Measurements from ENCODE around the gene EIF1.

Gene EIF1

GRCh38 chr17:41738077-41738800, 49.6 kb downstream of the EIF1 start:
- peak; percentile 80 for DNase-seq

DNA sequence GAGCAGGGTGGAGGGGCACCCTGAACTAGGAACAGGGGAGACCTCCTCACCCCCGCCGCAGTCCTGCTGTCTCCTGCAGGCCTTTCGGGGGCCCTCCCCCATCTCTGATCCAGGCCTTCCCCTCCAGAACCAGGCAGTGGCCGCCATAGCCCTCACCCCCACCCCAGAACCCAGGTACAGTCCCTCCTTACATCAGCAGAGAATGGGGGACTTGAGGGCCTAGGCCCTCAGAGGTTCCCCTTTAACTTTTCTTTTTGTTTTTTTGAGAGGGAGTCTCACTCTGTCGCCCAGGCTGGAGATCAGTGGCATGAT, 50.1 kb downstream of the EIF1 start:
- DNase-seq = no peak

GRCh38 chr17:41739661-41740352, 51.1 kb downstream of the EIF1 start:
- no peak for DNase-seq

DNA sequence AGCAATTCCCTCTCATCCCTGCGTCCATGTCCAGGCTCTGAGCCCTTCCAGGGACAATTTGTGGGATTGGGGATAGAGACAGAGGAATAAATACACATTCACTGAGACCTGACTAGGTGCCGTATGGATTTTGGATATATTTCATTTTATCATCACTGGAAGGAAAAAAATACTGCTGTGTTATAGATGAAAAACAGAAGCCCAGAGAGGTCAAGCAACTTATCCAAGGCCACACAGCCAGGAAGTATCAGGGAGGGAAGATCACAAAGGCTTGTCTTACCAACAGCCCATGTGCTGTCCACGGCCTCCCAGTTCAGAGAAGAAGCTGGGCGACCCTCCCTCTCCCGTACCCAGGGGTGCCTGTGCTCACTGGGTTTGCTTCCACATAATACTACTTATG, 51.8 kb downstream of the EIF1 start:
- DNase-seq = no peak

- DNase-seq = no peak
Measured at GRCh38 chr17:41741709-41742108, 53.0 kb downstream of the EIF1 start.

All from CD4-positive, alpha-beta T cell treated with Interleukin-4 for 1 hour (primary cell).